GM12875 (cell line): ENCODE results near the gene CDK15.
"Not testable (repeated sequence)": the region's sequence is repeated elsewhere in the genome, so short reads cannot be mapped to it uniquely, and the experiment has no call there.

Experiments
- H3K4me3 ChIP-seq: one replicate; pipeline ENCODE4 v1.5.1; 2011; ENCODE audit warnings: low read depth, low read length, control low read depth
- CTCF ChIP-seq: IDR thresholded peaks from 2 replicates; pipeline ENCODE4 v1.5.1; 2011; ENCODE audit warnings: low read depth, mild to moderate bottlenecking, control low read depth, inconsistent platforms, low read length, moderate library complexity, borderline replicate concordance; ENCODE audit not compliant: insufficient read depth

Gene CDK15

DNA sequence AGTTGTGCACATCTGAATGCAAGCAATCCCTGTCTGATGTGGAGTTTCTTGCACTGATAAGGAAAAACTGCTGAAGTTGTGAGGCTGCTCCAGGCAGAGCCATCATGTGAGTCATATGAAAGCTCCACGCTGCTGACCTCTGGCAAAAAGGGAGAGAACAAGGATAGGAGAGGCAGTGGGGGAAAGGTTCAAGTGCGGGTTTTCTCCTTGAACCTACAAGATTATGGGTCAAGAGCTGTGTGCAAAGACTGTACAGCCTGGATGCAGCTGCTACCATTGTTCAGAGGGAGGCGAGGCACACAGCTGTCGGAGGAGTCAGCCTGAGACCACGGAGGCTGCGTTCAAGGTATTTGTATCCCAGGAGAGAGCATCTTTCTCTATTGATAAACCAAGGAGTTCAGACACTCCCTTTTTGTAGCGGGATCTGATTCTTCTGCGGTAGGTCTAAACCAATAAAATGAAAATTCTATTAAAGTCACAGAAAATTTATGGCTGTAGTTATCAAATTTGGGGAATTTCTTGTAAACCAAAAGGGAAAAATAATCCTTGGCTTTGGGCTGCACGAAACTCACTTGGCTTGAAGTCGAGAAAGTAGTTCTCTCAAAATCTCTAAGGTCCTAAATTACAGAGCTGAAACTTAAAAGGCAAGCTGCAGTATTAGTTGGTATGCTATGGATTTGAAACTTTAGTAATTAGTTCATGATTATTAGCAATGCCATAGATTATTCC lies at the start of gene CDK15:
CDK15 (plus strand) TSS at position 96 of the 729 bp plus-strand sequence; CDS start at position 224, 128 bp downstream.
- no peak within 1 kb of the TSS for H3K4me3 ChIP-seq
- no peak for TF ChIP-seq CTCF

DNA sequence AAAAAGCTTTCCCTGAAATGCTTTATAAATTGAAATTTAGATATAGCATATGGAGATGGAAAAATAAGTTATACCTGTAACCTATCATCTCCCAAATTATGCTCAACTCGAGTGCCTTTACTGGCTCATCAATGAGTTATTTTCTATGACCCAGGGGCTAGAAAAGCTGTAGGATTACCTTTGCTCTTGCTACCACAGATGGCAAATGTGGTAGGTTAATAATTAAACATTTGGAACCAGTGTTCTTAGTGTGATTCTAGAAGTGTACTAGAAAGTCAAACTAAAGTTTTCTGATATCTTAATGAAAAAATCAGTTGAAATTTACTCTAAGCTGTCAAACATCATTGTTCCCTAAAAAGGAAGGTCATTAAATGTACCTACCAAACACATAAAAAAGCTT lies 48.1 kb upstream of the CDK15 start:
- no peak for TF ChIP-seq CTCF
- no peak overlapping the region for H3K4me3 ChIP-seq

DNA sequence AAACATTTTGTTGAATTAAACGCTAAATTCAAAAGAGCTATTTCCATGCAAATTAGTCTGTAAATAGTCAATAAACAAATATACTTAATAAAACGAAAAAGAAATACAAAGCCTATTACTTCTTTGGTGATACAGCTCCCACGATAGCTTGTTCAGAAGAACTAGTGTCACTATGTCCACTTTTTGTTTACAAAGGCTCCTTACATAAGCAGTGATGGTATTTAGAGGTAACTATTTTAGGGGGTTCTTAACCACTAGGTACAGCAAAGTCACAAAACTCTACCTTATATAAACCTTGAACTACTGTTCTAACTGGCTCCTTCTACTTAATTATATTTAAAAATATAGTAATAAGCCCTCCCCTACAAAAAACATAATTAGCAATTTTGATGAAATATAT lies 47.5 kb upstream of the CDK15 start:
- no peak overlapping the region for H3K4me3 ChIP-seq
- TF ChIP-seq CTCF = no peak

DNA sequence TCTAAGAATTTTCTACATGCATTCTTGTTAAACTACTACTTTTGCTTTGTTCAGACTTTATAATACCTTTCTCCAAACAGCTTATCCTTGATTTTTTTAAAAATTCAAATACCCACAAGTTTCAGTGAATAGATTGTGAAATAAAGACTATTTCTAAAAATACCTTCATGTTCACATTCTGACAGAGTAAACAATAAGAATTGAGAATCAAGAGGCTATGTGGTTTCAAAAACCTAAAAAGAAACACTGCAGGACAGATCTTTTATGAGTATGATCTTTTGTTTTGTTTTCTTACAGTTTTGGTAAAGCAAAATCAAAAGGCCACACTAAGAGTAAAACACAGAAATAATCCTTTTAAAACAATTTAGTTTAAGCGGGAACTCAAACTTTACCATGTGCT lies 46.8 kb upstream of the CDK15 start:
- no peak for TF ChIP-seq CTCF

DNA sequence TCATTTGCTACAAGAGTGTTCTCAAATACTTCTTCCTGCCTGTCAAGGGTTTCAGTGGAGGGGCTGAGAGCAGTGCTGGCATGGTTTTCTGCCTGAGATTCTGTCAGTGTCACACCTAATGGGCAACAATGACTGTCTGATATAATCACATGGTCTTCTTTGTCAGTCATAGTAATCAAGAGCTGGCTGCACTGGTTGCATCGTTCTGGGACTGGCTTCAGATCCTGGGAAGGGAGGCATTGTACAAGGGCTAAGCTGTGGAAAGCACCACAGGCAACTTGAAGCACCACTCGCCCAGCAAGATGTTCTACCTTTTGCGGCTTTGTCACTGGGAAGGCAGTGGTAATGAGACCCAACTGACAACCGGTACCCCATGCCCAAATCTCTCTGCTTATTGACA lies 45.2 kb upstream of the CDK15 start:
- no peak for TF ChIP-seq CTCF
- H3K4me3 ChIP-seq = no peak overlapping the region

More for the DNA sequence above, 46.8 kb upstream of the CDK15 start:
- no peak overlapping the region for H3K4me3 ChIP-seq

DNA sequence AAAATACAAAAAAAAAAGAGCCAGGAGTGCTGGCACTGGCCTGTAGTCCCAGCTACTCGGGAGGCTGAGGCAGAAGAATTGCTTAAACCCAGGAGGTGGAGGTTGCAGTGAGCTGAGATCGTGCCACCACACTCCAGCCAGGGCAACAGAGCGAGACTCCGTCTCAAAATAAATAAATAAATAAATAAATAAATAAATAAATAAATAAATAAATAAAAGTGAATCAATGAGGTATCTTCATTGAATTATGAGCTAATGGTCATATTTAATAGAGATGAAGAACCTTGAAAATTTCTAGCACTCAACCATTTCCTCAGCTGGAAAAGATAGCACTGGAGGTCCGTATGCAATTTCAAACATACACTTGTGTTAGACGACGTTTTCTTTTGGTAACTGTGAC lies 41.9 kb upstream of the CDK15 start:
- not testable (repeated sequence) for H3K4me3 ChIP-seq

GRCh38 chr2:201765799-201766198 lies 40.5 kb upstream of the CDK15 start:
- TF ChIP-seq CTCF = no peak
- no peak overlapping the region for H3K4me3 ChIP-seq
